ENCODE data around the gene SAPCD2.

DNA sequence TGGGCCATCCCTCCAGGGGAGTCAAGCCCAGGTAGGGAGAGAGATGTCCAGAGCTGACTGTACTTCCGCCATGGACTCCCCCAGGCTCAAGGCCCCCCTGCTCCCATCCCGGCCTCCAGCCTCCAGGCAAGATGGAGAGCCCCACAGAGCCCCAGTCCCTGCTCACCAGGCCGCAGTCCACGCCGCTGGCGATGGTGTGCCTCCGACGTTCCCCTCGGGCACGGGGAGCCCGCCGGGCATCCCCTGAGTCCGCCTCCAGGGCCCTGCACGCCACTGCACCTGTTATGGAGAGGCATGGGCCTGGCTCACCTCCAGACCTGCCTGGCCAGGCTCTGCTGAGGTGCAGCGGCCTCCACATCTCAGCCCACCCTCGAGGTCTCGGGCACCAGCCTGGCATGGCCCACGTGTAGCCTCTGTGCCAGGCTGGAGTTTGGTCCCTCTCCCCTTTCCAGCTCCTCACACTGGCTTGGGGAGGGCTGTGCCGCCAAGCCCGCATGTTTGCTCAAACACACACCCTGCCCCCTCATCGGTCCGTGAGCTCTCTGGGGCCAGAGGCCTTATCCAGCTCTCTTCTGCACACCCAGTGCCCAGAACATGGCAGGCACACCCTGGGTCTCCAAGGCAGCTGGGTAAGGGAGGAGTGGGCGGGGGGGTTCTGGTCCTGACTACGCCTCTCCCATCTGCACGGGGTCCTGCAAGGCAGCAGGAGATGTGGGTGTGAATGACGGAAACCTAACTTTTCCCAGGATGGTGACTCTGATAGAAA lies 4.1 kb downstream of the SAPCD2 start:
- TF ChIP-seq POLR2A (IDR thresholded peaks at IDR 0.05): no peak
- TF ChIP-seq, protein P1, sequence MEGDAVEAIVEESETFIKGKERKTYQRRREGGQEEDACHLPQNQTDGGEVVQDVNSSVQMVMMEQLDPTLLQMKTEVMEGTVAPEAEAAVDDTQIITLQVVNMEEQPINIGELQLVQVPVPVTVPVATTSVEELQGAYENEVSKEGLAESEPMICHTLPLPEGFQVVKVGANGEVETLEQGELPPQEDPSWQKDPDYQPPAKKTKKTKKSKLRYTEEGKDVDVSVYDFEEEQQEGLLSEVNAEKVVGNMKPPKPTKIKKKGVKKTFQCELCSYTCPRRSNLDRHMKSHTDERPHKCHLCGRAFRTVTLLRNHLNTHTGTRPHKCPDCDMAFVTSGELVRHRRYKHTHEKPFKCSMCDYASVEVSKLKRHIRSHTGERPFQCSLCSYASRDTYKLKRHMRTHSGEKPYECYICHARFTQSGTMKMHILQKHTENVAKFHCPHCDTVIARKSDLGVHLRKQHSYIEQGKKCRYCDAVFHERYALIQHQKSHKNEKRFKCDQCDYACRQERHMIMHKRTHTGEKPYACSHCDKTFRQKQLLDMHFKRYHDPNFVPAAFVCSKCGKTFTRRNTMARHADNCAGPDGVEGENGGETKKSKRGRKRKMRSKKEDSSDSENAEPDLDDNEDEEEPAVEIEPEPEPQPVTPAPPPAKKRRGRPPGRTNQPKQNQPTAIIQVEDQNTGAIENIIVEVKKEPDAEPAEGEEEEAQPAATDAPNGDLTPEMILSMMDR (IDR thresholded peaks at IDR 0.05): no peak
